GM23338 (cell line): ENCODE results near the gene NDUFB2. TPM values are rescaled to one million over a fixed set of nuclear protein-coding genes. Genes with fewer than 3 reads are reported as not detected.

Source experiments
- ATAC-seq: fragments of 200-7000 bp; cut with Tn5 transposase; 3 replicates; pipeline ENCODE4 v1.9.1; 2020
- DNase-seq: peaks from one replicate; pipeline ENCODE4 v3.0.0-alpha.2; 2015; ENCODE audit warnings: low spot score
- H2AFZ ChIP-seq: fragments of 200-600 bp; sonication (generic); 2 replicates; pipeline ENCODE4 v1.8.0; 2016; ENCODE audit warnings: antibody characterized with exemption, mild to moderate bottlenecking, moderate library complexity
- H3F3A ChIP-seq: fragments of 200-600 bp; sonication (generic); replicated peaks from 2 replicates; pipeline ENCODE4 v1.8.0; 2017; ENCODE audit warnings: antibody characterized with exemption, mixed run types, low read depth
- H3K27ac ChIP-seq: fragments of 200-600 bp; sonication (generic); 2 replicates; pipeline ENCODE4 v1.6.1; 2016; ENCODE audit warnings: low read depth
- H3K27me3 ChIP-seq: fragments of 200-600 bp; sonication (generic); 2 replicates; pipeline ENCODE4 v1.8.0; 2016; ENCODE audit warnings: mild to moderate bottlenecking, mixed run types, moderate library complexity; ENCODE audit not compliant: insufficient read depth
- H3K36me3 ChIP-seq: fragments of 200-600 bp; sonication (generic); 2 replicates; pipeline ENCODE4 v1.8.0; 2016; ENCODE audit warnings: mild to moderate bottlenecking; ENCODE audit not compliant: insufficient read depth
- H3K4me1 ChIP-seq: fragments of 200-600 bp; sonication (generic); 2 replicates; pipeline ENCODE4 v1.8.0; 2016; ENCODE audit warnings: mild to moderate bottlenecking, moderate library complexity; ENCODE audit not compliant: insufficient read depth
- H3K4me2 ChIP-seq: fragments of 200-600 bp; sonication (generic); 2 replicates; pipeline ENCODE4 v1.7.1; 2017; ENCODE audit warnings: mixed run types
- H3K4me3 ChIP-seq: fragments of 200-600 bp; sonication (generic); 2 replicates; pipeline ENCODE4 v1.6.1; 2016; ENCODE audit warnings: mixed run types
- H3K79me2 ChIP-seq: fragments of 200-600 bp; sonication (generic); replicated peaks from 2 replicates; pipeline ENCODE4 v1.8.0; 2017; ENCODE audit warnings: mild to moderate bottlenecking; ENCODE audit not compliant: insufficient read depth
- H3K9me2 ChIP-seq: fragments of 200-600 bp; sonication (generic); 2 replicates; pipeline ENCODE4 v1.8.0; 2017; ENCODE audit not compliant: insufficient read depth
- H4K20me1 ChIP-seq: fragments of 200-600 bp; sonication (generic); replicated peaks from 2 replicates; pipeline ENCODE4 v1.8.0; 2017; ENCODE audit warnings: mild to moderate bottlenecking; ENCODE audit not compliant: insufficient read depth
- H3K27ac Mint-ChIP-seq: 2 replicates; pipeline ENCODE4 v1.8.0; 2020; ENCODE audit warnings: inconsistent platforms, mild to moderate bottlenecking, moderate library complexity, mixed read lengths
- H3K27me3 Mint-ChIP-seq: 3 replicates; pipeline ENCODE4 v1.8.0; 2022; ENCODE audit warnings: low read depth, mild to moderate bottlenecking, moderate library complexity, mixed read lengths, inconsistent platforms; ENCODE audit not compliant: insufficient read depth, poor library complexity
- H3K36me3 Mint-ChIP-seq: 3 replicates; pipeline ENCODE4 v1.8.0; 2021; ENCODE audit warnings: low read depth, mild to moderate bottlenecking, inconsistent platforms, moderate library complexity, mixed read lengths
- H3K4me1 Mint-ChIP-seq: 3 replicates; pipeline ENCODE4 v1.8.0; 2020; ENCODE audit warnings: mild to moderate bottlenecking, inconsistent platforms, mixed read lengths
- H3K4me3 Mint-ChIP-seq: 3 replicates; pipeline ENCODE4 v1.8.0; 2021; ENCODE audit warnings: moderate library complexity, mild to moderate bottlenecking, inconsistent platforms, mixed read lengths
- H3K9me3 Mint-ChIP-seq: 3 replicates; pipeline ENCODE4 v1.8.0; 2020; ENCODE audit warnings: moderate library complexity, mild to moderate bottlenecking, inconsistent platforms, mixed read lengths
- CREB1 ChIP-seq: fragments of 250-450 bp; sonication (Bioruptor Pico); IDR thresholded peaks from 2 replicates; pipeline ENCODE4 v1.5.0; 2020; ENCODE audit warnings: low read depth, mild to moderate bottlenecking, moderate library complexity
- CTCF ChIP-seq, 2 experiments: fragments of 200-600 bp in 1 of 2; sonication (generic) in 1 of 2; conservative IDR thresholded peaks; 2 replicates each; pipeline versions ENCODE4 v1.5.1 to v1.6.1; 2016 to 2017; ENCODE audit warnings: antibody characterized with exemption in 2 of 2, low read depth in 2 of 2, mild to moderate bottlenecking in 2 of 2, moderate library complexity in 1 of 2
- ETS1 ChIP-seq: IDR thresholded peaks from 2 replicates; pipeline ENCODE4 v1.6.1; 2016; ENCODE audit warnings: antibody characterized with exemption
- EZH2 ChIP-seq: fragments of 200-600 bp; sonication (generic); IDR thresholded peaks from one replicate; pipeline ENCODE4 v1.8.0; 2017; ENCODE audit warnings: antibody characterized with exemption, mild to moderate bottlenecking, low read depth; ENCODE audit not compliant: unreplicated experiment
- EZH2phosphoT487 ChIP-seq: fragments of 200-600 bp; sonication (generic); IDR thresholded peaks from one replicate; pipeline ENCODE4 v1.8.1; 2018; ENCODE audit warnings: antibody characterized with exemption; ENCODE audit not compliant: unreplicated experiment
- JUNB ChIP-seq: IDR thresholded peaks from one replicate; pipeline ENCODE4 v1.6.1; 2016; ENCODE audit warnings: antibody characterized with exemption; ENCODE audit not compliant: unreplicated experiment
- NANOG ChIP-seq: IDR thresholded peaks from 2 replicates; pipeline ENCODE4 v1.6.1; 2016; ENCODE audit warnings: antibody characterized with exemption, borderline replicate concordance
- POLR2AphosphoS5 ChIP-seq: IDR thresholded peaks from 2 replicates; pipeline ENCODE4 v1.6.1; 2016; ENCODE audit warnings: antibody characterized with exemption, low read depth
- REST ChIP-seq: IDR thresholded peaks from one replicate; pipeline ENCODE4 v1.6.1; 2018; ENCODE audit warnings: antibody characterized with exemption; ENCODE audit not compliant: unreplicated experiment
- STAT1 ChIP-seq: IDR thresholded peaks from one replicate; pipeline ENCODE4 v1.6.1; 2016; ENCODE audit warnings: antibody characterized with exemption; ENCODE audit not compliant: unreplicated experiment
- ZNF114 ChIP-seq: fragments of 250-450 bp; sonication (Bioruptor Pico); IDR thresholded peaks from 2 replicates; pipeline ENCODE4 v1.5.0; 2020; ENCODE audit warnings: mild to moderate bottlenecking, moderate library complexity
- ZNF331 ChIP-seq: fragments of 250-450 bp; sonication (Bioruptor Pico); IDR thresholded peaks from 2 replicates; pipeline ENCODE4 v1.5.0; 2020; ENCODE audit warnings: low read depth, mild to moderate bottlenecking, moderate library complexity
- ZNF462 ChIP-seq: fragments of 250-450 bp; sonication (Bioruptor Pico); IDR thresholded peaks from 2 replicates; pipeline ENCODE4 v1.5.0; 2020; ENCODE audit warnings: mild to moderate bottlenecking, moderate library complexity
- polyA plus RNA-seq: library from polyadenylated mRNA; unstranded; fragments of >200 nt; fragmentation: Nextera tagmentation; extraction: Ambion mirVana; gene quantifications from 2 replicates; pipeline ENCODE4 v1.2.1, GENCODE V29; 2016
- total RNA-seq: library from RNA; depleted of rRNA; stranded (reverse); fragments of >200 nt; shearing (Covaris generic); gene quantifications from 2 replicates; pipeline ENCODE4 v1.2.3, GENCODE V29; 2014

NDUFB2 gene
- total and polyA plus RNA-seq, 2 experiments from 2014 or later, result 306 to 382 TPM

- TF ChIP-seq POLR2AphosphoS5, result no peak
- no peak for TF ChIP-seq CTCF (conservative IDR thresholded peaks at IDR 0.05; ENCODE audit: low read depth in 2 of 2)
- no peak for TF ChIP-seq ZNF462 (CRISPR knock-in tag)
- no peak for TF ChIP-seq ETS1
- no peak for TF ChIP-seq CREB1
- TF ChIP-seq REST, result no peak
- no peak for TF ChIP-seq ZNF114 (CRISPR knock-in tag)
- no peak for TF ChIP-seq STAT1
- no peak for TF ChIP-seq EZH2phosphoT487
- no peak for TF ChIP-seq ZNF331 (CRISPR knock-in tag)
- TF ChIP-seq NANOG, result no peak
- no peak for TF ChIP-seq EZH2
- no peak for TF ChIP-seq JUNB
- no peaks in the 10 kb centered on the region for H3K9me2 ChIP-seq
These were observed 18.0 kb downstream of the NDUFB2 start for GRCh38 chr7:140714331-140715040.

More at GRCh38 chr7:140714331-140715040, 18.0 kb downstream of the NDUFB2 start:
- no peaks in the 10 kb centered on the region for H3K4me1 Mint-ChIP-seq
- H3K36me3 Mint-ChIP-seq, result peaks cover 29% of the 10 kb centered on the region
- Histone ChIP-seq H3K79me2 (no peaks in the 10 kb centered on the region), H3F3A (no peaks in the 10 kb centered on the region), H4K20me1 (no peaks in the 10 kb centered on the region), H3K36me3 (no peaks in the 10 kb centered on the region), H3K27me3 (no peaks in the 10 kb centered on the region), H3K4me3 (no peak overlapping the region), H3K27ac (no peak overlapping the region), H3K4me2 (no peak overlapping the region), H2AFZ (no peak overlapping the region), H3K4me1 (no peaks in the 10 kb centered on the region)
- no peak for DNase-seq
- no peak for ATAC-seq
- peaks cover 4% of the 10 kb centered on the region for H3K27me3 Mint-ChIP-seq
- H3K27ac Mint-ChIP-seq, result no peak overlapping the region
- H3K4me3 Mint-ChIP-seq, result no peak overlapping the region
- peaks cover 29% of the 10 kb centered on the region for H3K9me3 Mint-ChIP-seq
